GM12801 (cell line): Measurements from ENCODE around the gene ADAMTS14.

Experiments used
- TF ChIP-seq, protein P1 (sequence below): IDR thresholded peaks from one replicate; pipeline ENCODE4 v1.5.1; 2011; ENCODE audit warnings: control low read depth; ENCODE audit not compliant: insufficient read length; ENCODE audit errors: extremely low read depth

ADAMTS14 gene

DNA sequence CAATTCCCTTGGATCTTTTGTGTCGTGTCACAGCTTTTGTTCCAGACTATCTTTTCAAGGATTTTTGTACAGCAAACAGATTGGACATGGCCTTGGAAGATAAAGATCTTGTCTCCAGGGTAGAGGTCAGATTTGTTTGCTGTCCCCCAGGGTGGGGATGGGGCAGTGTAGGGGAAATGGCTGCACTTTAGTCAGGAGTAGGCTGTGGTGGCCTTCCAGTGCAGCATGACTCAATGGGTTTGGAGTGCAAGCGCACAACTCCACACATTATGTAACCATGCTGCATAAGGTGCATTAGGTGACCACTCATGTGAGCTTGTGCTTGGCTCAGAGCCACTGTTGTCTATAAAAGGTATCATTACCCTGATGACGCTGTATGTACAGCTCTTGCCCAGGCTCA lies 23.9 kb upstream of the ADAMTS14 start:
- TF ChIP-seq, protein P1, sequence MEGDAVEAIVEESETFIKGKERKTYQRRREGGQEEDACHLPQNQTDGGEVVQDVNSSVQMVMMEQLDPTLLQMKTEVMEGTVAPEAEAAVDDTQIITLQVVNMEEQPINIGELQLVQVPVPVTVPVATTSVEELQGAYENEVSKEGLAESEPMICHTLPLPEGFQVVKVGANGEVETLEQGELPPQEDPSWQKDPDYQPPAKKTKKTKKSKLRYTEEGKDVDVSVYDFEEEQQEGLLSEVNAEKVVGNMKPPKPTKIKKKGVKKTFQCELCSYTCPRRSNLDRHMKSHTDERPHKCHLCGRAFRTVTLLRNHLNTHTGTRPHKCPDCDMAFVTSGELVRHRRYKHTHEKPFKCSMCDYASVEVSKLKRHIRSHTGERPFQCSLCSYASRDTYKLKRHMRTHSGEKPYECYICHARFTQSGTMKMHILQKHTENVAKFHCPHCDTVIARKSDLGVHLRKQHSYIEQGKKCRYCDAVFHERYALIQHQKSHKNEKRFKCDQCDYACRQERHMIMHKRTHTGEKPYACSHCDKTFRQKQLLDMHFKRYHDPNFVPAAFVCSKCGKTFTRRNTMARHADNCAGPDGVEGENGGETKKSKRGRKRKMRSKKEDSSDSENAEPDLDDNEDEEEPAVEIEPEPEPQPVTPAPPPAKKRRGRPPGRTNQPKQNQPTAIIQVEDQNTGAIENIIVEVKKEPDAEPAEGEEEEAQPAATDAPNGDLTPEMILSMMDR: no peak

DNA sequence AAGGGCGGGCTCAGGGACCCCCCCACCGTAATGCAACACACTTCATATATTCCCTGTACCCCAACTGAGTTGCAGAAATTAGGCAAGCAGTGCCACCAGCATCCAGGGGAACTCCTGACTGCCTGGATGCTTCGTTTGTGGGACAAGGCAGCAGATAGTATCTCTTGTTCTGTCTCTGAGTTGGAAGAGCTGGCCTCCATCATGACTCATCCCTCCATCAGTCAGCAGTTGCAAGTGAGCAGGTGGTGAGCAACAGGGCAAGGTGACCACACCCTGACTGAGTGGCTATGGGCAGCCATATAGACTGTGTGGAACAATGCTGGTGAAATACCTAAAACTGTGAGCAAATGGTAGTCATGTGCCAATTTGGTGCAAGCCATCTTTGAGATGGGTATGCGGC lies 22.8 kb upstream of the ADAMTS14 start:
- TF ChIP-seq, protein P1: no peak

DNA sequence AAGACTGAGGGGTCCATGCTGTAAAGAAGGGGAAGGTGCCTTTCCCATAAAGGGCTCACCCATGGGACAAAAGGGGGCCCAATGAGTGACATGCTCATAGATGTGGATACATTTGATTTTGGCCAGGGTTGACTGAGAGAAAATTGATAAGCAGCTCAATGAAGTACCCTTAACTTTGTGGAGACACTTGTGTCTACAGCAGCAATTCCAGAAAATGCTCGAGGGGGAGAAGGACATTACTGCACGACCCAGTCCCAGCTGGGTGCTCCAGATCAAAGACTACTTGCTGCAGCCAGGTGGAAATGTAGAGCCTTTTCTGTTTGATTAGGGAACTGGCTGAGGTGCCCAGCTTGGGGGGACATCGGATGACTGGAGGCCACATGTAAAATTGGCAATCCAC lies 22.2 kb upstream of the ADAMTS14 start:
- TF ChIP-seq, protein P1: no peak

DNA sequence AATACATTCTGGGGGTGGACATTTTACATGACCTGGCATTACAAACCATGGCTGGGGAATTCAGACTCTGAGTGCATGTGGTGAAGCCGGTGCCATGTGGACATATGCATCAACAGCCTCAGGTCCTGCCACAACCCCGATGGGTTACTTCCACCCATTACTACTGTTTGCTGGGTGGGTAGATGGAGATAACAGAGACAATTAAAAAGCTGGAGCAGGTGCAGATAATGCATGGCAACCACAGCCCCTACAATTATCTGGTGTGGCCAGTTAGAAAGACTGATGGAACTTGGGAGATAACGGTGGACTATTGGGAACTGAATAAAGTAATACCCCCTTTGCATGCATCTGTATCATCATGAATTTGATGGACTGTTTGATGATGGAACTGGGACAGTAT lies 21.6 kb upstream of the ADAMTS14 start:
- TF ChIP-seq, protein P1: no peak

DNA sequence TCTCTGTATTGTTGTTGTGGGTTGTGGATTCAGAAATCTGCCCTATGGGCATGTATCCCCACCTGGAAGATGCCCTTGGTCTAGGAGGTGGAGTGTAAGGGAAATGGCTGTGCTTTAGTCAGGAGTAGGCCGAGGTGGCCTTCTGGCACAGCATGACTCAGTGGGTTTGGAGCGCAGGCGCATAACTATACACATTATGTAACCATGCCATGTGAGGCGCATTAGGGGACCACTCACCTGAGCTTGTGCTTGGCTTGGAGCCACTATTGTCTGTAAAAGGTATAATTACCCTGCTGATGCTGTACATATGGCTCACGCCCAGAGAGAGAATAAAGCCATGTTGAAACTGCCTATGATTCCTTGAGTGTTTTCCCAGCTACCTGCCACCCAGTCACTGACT lies 20.6 kb upstream of the ADAMTS14 start:
- TF ChIP-seq, protein P1: no peak

DNA sequence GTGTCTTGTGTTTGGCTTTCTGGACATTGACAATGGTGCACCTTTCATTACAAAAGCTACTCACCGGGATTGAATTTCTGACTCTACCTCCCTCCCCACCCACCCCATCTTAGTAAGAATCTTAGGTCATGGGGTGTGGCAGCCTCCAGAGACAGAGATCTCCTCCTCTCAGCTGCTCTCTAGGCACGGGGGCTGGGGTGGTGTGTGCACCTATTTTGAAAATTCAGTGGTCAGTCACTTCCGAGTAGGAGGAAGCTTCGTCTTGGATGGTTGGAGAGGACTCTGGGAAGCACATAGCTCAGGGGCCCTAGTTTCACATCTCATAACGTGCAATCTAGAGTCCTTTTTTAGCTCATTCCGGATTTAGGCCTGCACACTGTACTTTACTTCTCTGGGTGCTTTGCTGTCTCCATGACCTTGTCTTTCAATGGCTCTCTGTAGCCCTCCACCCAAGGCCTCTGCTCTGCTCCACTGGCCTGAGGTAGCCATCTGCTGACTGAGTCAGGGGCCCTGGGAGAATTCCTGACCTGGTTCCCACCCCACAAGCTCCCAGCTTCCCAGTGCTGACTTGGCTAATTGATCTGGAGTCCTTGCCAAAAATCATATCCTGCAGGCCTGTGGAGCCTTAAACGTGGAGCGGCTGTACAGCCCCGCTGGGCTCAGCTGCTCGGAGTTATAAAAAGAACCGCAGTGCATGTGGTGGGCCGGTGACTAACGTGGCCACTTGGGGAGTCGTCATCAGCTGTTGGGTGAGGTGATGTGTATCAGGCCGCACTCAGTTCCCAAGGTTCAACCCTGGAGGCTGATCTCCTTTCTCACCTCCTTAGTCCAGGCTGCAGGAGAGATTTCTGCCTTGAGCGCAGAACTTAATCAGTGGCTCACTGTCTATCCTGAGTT lies 19.3 kb upstream of the ADAMTS14 start:
- TF ChIP-seq, protein P1: no peak

DNA sequence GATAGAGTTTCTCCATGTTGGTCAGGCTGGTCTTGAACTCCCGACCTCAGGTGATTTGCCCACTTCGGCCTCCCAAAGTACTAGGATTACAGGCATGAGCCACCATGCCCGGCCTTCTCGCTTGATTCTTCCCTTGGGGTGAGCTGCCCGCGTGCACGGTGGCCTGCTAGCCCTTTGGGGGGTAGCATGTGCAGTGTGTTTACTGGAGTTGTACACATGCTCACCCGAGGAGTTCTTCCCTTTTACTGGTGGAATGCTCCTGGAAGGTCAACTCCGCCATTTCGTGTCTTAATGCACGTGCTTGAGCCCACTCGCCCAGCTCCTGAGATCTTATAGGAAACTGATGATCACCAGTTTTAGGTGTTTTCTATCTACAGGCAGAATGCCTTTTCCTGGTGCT lies 17.0 kb upstream of the ADAMTS14 start:
- TF ChIP-seq, protein P1: no peak
